Liver (tissue), 9 donors: Measurements from ENCODE around the gene LGALSL. TPM values are rescaled to one million over a fixed set of nuclear protein-coding genes. Genes with fewer than 3 reads are reported as not detected.

ENCODE experiments used
- DNase-seq: peaks from one replicate; pipeline ENCODE4 v3.0.0-alpha.2; 2017; ENCODE audit warnings: low spot score
- H3K27ac ChIP-seq, 2 donors: one replicate each; pipeline ENCODE4 v1.7.0; 2013; ENCODE audit warnings: inconsistent platforms in 2 of 2, low read length in 2 of 2, control low read depth in 1 of 2, low read depth in 1 of 2, mild to moderate bottlenecking in 1 of 2
- H3K27me3 ChIP-seq, 4 donors: one replicate each; pipeline versions ENCODE4 v1.6.1 to v1.7.0; 2013; ENCODE audit warnings: low read length in 3 of 4, inconsistent platforms in 1 of 4, mild to moderate bottlenecking in 1 of 4, moderate library complexity in 1 of 4; ENCODE audit not compliant: control insufficient read depth in 4 of 4, insufficient read depth in 4 of 4
- H3K36me3 ChIP-seq, 4 donors: one replicate each; pipeline versions ENCODE4 v1.6.1 to v1.7.0; 2013; ENCODE audit warnings: low read length in 3 of 4, mild to moderate bottlenecking in 3 of 4, low read depth in 1 of 4, moderate library complexity in 1 of 4; ENCODE audit not compliant: control insufficient read depth in 4 of 4, insufficient read depth in 3 of 4
- H3K4me1 ChIP-seq, 4 donors: one replicate each; pipeline versions ENCODE4 v1.6.1 to v1.7.0; 2013; ENCODE audit warnings: low read length in 3 of 4, mild to moderate bottlenecking in 3 of 4, moderate library complexity in 1 of 4; ENCODE audit not compliant: control insufficient read depth in 4 of 4, insufficient read depth in 4 of 4
- H3K4me3 ChIP-seq, 3 donors: one replicate each; pipeline versions ENCODE4 v1.6.1 to v1.7.0; 2013; ENCODE audit warnings: low read length in 3 of 3, control low read depth in 1 of 3, low read depth in 1 of 3, mild to moderate bottlenecking in 1 of 3
- H3K9ac ChIP-seq, 2 donors: one replicate each; pipeline ENCODE4 v1.7.0; 2013; ENCODE audit warnings: low read length in 2 of 2, mild to moderate bottlenecking in 2 of 2, moderate library complexity in 2 of 2, control low read depth in 1 of 2, low read depth in 1 of 2
- H3K9me3 ChIP-seq, 4 donors: one replicate each; pipeline versions ENCODE4 v1.6.1 to v1.7.0; 2013; ENCODE audit warnings: low read length in 3 of 4; ENCODE audit not compliant: control insufficient read depth in 4 of 4
- ATF3 ChIP-seq: IDR thresholded peaks from 2 replicates; pipeline ENCODE4 v1.6.1; 2016; ENCODE audit warnings: antibody characterized with exemption
- CTCF ChIP-seq: fragments of 150-350 bp; IDR thresholded peaks from 2 replicates; pipeline ENCODE4 v1.5.1; 2017; ENCODE audit warnings: improper control_type of control experiment, low read depth, low read length; ENCODE audit not compliant: missing input control
- EGR1 ChIP-seq, 2 donors: IDR thresholded peaks; 2 replicates each; pipeline ENCODE4 v1.6.1; 2016 to 2018; ENCODE audit warnings: antibody characterized with exemption in 2 of 2, low read depth in 2 of 2
- FOXA1 ChIP-seq: IDR thresholded peaks from 2 replicates; pipeline ENCODE4 v1.6.1; 2016; ENCODE audit warnings: antibody characterized with exemption
- FOXA2 ChIP-seq: IDR thresholded peaks from 2 replicates; pipeline ENCODE4 v1.6.1; 2016; ENCODE audit warnings: antibody characterized with exemption
- GABPA ChIP-seq, 2 donors: IDR thresholded peaks in 1 of 2; conservative IDR thresholded peaks in 1 of 2; 2 replicates each; pipeline ENCODE4 v1.6.1; 2016; ENCODE audit warnings: antibody characterized with exemption in 2 of 2, mild to moderate bottlenecking in 1 of 2, moderate library complexity in 1 of 2
- HNF4A ChIP-seq, 2 donors: conservative IDR thresholded peaks; 2 replicates each; pipeline ENCODE4 v1.6.1; 2016; ENCODE audit warnings: antibody characterized with exemption in 2 of 2, mild to moderate bottlenecking in 2 of 2
- HNF4G ChIP-seq: IDR thresholded peaks from 2 replicates; pipeline ENCODE4 v1.6.1; 2016; ENCODE audit warnings: antibody characterized with exemption
- JUND ChIP-seq, 2 donors: IDR thresholded peaks; 2 replicates each; pipeline ENCODE4 v1.6.1; 2016; ENCODE audit warnings: antibody characterized with exemption in 2 of 2
- MAX ChIP-seq: IDR thresholded peaks from 2 replicates; pipeline ENCODE4 v1.6.1; 2016; ENCODE audit warnings: antibody characterized with exemption
- NR2F2 ChIP-seq: IDR thresholded peaks from 2 replicates; pipeline ENCODE4 v1.6.1; 2016; ENCODE audit warnings: antibody characterized with exemption
- RAD21 ChIP-seq, 2 donors: IDR thresholded peaks; 2 replicates each; pipeline ENCODE4 v1.6.1; 2016; ENCODE audit warnings: antibody characterized with exemption in 2 of 2, mild to moderate bottlenecking in 2 of 2
- REST ChIP-seq: IDR thresholded peaks from 2 replicates; pipeline ENCODE4 v1.6.1; 2016; ENCODE audit warnings: antibody characterized with exemption, mild to moderate bottlenecking
- RXRA ChIP-seq, 2 donors: IDR thresholded peaks; 2 replicates each; pipeline ENCODE4 v1.6.1; 2017 to 2018; ENCODE audit warnings: antibody characterized with exemption in 2 of 2, mild to moderate bottlenecking in 1 of 2
- SP1 ChIP-seq: IDR thresholded peaks from 2 replicates; pipeline ENCODE4 v1.6.1; 2018; ENCODE audit warnings: antibody characterized with exemption, mild to moderate bottlenecking
- TAF1 ChIP-seq: conservative IDR thresholded peaks from 2 replicates; pipeline ENCODE4 v1.6.1; 2016; ENCODE audit warnings: antibody characterized with exemption, mild to moderate bottlenecking
- YY1 ChIP-seq: IDR thresholded peaks from 2 replicates; pipeline ENCODE4 v1.6.1; 2016; ENCODE audit warnings: antibody characterized with exemption, mild to moderate bottlenecking
- ZBTB33 ChIP-seq: IDR thresholded peaks from 2 replicates; pipeline ENCODE4 v1.6.1; 2016; ENCODE audit warnings: antibody characterized with exemption
- WGBS: extraction: QIAGEN DNeasy Blood & Tissue Kit; methylation state at CpG from one replicate; pipeline ENCODE4 v1.1.7; 2013; 5-methylcytosine and 5-hydroxymethylcytosine counted together
- polyA plus RNA-seq, 2 donors: library from polyadenylated mRNA; stranded (reverse) in 1 of 2; unstranded in 1 of 2; fragments of 200-250 nt in 1 of 2; fragments of >200 nt in 1 of 2; fragmentation: Nextera tagmentation in 1 of 2; extraction: Ambion mirVana in 1 of 2; gene quantifications; one replicate each; pipeline versions ENCODE4 v1.2.1 to v1.2.3, GENCODE V29; 2013 to 2015
- total RNA-seq, 2 donors: library from RNA; depleted of rRNA; stranded (reverse); fragments of >200 nt; gene quantifications; one replicate each; pipeline ENCODE4 v1.2.3, GENCODE V29; 2014
- donor health status: healthy.
- donor health status: healthy.
- donor health status: healthy.
- donor health status: healthy.
- donor health status: healthy.

Gene LGALSL
- total and polyA plus RNA-seq, 4 donors, result 2.4 to 8.7 (median 3.8) TPM

GRCh38 chr2:64437883-64438282 is 16.1 kb upstream of the LGALSL start:
- WGBS, result 95% methylated on average over 3 of the region's 3 CpGs
- H3K4me1 ChIP-seq, result peaks cover 0 to 9% (median 5%) of the 10 kb centered on the region in 4 donors

GRCh38 chr2:64439194-64439593 is 14.8 kb upstream of the LGALSL start:
- H3K36me3 ChIP-seq, result no peaks in the 10 kb centered on the region
- DNase-seq, result no peak
- no peak for TF ChIP-seq ATF3
- TF ChIP-seq SP1, result no peak
- no peak for TF ChIP-seq RXRA (IDR thresholded peaks at IDR 0.05)
- no peak for TF ChIP-seq NR2F2
- TF ChIP-seq FOXA1, result no peak
- TF ChIP-seq EGR1 (IDR thresholded peaks at IDR 0.05; ENCODE audit: low read depth in 2 of 2), result no peak
- TF ChIP-seq HNF4A (conservative IDR thresholded peaks at IDR 0.05), result no peak
- no peak for TF ChIP-seq FOXA2
- TF ChIP-seq RAD21 (IDR thresholded peaks at IDR 0.05), result no peak
- no peak for TF ChIP-seq CTCF
- TF ChIP-seq HNF4G, result no peak
- H3K9me3 ChIP-seq, result no peaks in the 10 kb centered on the region
- no peaks in the 10 kb centered on the region for H3K27me3 ChIP-seq
- no peak overlapping the region for H3K4me3 ChIP-seq
- no peak overlapping the region for H3K27ac ChIP-seq
- peaks cover 0 to 3% (median 2%) of the 10 kb centered on the region in 4 donors for H3K4me1 ChIP-seq
- H3K9ac ChIP-seq, result no peak overlapping the region

More at GRCh38 chr2:64437883-64438282, 16.1 kb upstream of the LGALSL start:
- TF ChIP-seq YY1, result no peak
- no peak for TF ChIP-seq RAD21 (IDR thresholded peaks at IDR 0.05)
- no peak for TF ChIP-seq NR2F2
- Histone ChIP-seq H3K9ac (no peak overlapping the region), H3K27me3 (no peaks in the 10 kb centered on the region), H3K27ac (no peak overlapping the region), H3K4me3 (no peak overlapping the region), H3K9me3 (no peaks in the 10 kb centered on the region), H3K36me3 (no peaks in the 10 kb centered on the region)
- no peak for DNase-seq

- no peak overlapping the region for H3K9ac ChIP-seq
- H3K27ac ChIP-seq, result no peak overlapping the region
- no peaks in the 10 kb centered on the region for H3K36me3 ChIP-seq
- H3K4me1 ChIP-seq, result no peaks in the 10 kb centered on the region
- WGBS, result 95% methylated on average over 2 of the region's 2 CpGs
- H3K9me3 ChIP-seq, result no peaks in the 10 kb centered on the region
- H3K27me3 ChIP-seq, result no peaks in the 10 kb centered on the region
- DNase-seq, result no peak
- H3K4me3 ChIP-seq, result no peak overlapping the region
- TF ChIP-seq NR2F2, result no peak
- no peak for TF ChIP-seq FOXA1
- no peak for TF ChIP-seq YY1
- no peak for TF ChIP-seq HNF4G
- no peak for TF ChIP-seq CTCF
- no peak for TF ChIP-seq JUND (IDR thresholded peaks at IDR 0.05)
- no peak for TF ChIP-seq HNF4A (conservative IDR thresholded peaks at IDR 0.05)
- TF ChIP-seq REST, result no peak
- no peak for TF ChIP-seq SP1
- TF ChIP-seq GABPA (IDR thresholded peaks at IDR 0.05 in 1 of 2, conservative IDR thresholded peaks at IDR 0.05 in 1 of 2), result no peak
- TF ChIP-seq EGR1 (IDR thresholded peaks at IDR 0.05; ENCODE audit: low read depth in 2 of 2), result no peak
- TF ChIP-seq TAF1, result no peak
- no peak for TF ChIP-seq FOXA2
- no peak for TF ChIP-seq ZBTB33
- TF ChIP-seq MAX, result no peak
Observed at GRCh38 chr2:64440843-64441242, 13.1 kb upstream of the LGALSL start.
